Activated T-helper 9 cell treated with anti-CD3 and anti-CD28 coated beads, Interleukin-2, amount 50 U/mL, for 16 hours (primary cell): ENCODE data around the gene RIN3.
"Not testable (repeated sequence)": the region's sequence is repeated elsewhere in the genome, so short reads cannot be mapped to it uniquely, and the experiment has no call there.

ENCODE experiments used
- DNase-seq: peaks from one replicate; pipeline ENCODE4 v3.0.0-alpha.2; 2020; ENCODE audit warnings: low read depth

Gene RIN3

DNA sequence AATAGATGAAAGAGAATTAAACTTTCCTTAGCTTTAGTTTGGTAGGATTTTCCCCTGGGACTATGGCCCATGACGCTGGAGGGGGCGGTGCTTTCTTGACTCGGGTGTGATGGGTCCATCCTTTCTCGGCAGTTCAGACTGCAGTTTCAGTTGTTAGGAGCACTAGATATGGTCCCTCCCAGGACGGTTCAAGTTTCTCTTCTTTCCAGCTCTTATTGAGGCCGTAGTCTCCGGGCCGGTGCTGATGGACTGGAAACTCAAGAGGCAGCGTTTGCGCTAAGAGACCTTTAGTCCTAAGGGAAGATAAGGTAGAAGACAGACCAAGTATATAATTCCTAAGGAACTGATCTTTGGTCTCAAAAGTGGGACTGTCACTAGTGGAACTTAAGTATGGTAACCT lies 111.2 kb downstream of the RIN3 start:
- DNase-seq: no peak

DNA sequence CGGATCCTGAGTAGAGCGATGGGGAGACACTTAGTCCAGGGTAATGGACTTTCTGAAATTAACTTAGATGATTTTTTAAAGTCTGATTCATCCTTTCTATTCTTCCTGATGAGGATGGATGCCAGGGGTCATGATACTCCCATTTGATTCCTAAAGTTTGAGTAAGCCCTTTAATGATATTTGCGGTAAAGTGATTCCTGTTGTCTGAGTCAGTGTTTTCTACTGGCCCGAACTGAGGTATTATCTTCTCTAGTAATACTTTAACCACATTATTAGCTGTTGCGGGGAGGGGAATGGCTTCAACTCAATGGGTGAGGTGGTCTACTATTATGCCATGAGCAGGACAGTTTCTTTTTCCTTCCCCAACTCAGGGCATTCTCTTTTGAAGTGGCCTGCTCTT lies 111.6 kb downstream of the RIN3 start:
- DNase-seq: no peak

DNA sequence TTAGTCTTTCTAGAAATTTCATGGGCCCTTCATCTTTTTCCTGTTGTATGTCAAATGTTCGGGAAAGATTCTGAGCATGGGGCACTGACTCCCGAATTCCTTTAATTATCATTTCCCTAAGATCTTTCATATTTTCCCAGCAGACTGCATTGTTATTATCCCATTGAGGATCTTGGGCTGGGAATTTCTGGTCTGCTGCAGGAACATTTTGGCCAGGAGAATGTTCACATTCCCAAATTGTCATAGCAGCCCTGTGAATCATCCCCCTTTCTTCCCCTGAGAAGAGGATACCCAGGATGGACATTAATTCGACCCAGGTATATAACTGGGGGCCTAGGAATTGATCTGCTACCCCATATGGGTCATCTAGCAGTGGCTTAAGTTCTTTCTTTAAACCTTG lies 112.5 kb downstream of the RIN3 start:
- DNase-seq: no peak

DNA sequence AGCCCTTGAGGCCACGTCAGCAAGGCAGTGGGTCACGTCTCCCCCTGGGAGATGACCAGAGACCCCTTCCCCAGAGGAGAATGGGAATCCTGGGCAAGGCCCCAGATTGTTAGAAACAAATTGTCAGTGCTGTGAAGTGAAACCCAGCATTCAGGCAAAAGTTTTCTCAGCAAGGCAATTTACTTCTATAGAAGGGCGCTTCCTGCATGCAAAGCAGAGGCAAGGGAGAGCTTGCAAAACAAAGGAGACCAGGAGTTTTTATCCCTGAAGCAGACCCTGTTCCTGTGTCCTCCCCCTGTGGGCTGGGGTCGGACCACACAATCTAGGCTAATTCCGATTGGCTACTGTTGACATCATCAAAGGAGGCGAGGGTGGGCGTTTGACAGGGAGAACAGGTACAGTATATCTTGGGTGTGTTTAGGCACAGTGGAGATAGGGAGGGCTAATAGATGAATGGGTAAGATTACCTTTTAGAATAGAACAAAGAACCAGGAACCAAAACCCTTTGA lies 114.2 kb downstream of the RIN3 start:
- DNase-seq: no peak

DNA sequence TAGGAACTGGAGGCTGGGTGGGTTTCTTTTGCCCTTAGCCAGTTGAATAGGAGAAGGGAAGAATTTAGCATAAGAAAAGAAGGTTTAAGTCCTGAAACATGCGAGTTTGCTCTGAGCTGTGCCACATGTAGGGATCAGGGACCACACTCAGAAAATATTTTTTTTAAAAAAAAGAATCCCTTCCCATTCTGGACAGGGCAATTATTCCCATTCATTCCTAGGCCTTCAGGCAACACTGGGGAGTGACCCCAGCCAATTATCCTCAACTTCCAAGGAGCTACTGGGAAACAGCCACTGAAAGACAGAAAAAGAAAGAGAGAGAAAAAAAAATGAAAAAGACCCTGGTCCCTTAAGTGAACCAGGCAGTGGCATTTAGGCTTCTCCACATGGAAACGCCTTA lies 115.1 kb downstream of the RIN3 start:
- DNase-seq: no peak

DNA sequence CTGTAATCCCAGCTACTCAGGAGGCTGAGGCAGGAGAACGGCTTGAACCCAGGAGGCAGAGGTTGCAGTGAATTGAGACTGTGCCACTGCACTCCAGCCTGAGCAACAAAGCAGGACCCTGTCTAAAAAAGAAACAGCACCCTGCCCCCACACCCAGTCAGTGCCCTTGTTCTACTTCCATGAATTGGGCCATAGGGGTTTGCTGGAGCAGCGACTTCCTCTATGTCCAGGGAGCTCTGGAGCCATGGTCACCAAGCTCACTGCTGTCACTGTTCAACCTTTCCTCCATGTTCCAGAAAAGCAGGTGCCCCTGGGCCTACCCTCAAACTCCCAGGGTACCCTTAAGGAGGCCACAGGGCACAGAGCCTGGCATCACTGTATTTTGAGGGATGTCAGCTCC lies 116.8 kb downstream of the RIN3 start:
- no peak for DNase-seq

DNA sequence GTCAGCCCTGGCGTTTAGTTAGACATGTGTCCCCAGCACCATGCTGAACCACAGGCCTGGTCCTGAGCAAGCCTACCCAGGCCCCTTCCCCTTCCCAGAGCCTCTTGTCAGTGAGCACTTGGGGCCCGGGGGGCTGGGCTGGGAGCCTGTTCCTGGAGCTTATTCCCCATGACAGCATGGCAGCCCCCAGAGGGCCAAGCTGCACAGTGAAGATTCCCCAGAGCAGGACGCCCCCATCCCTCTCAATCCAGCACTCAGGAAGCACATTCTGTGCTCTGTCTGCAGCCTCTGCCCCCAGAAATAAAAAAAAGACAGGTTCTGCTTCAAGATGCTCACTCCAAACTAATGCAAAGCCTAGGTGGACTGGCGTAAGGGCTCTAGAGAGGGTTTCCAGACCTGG lies 117.5 kb downstream of the RIN3 start:
- no peak for DNase-seq

DNA sequence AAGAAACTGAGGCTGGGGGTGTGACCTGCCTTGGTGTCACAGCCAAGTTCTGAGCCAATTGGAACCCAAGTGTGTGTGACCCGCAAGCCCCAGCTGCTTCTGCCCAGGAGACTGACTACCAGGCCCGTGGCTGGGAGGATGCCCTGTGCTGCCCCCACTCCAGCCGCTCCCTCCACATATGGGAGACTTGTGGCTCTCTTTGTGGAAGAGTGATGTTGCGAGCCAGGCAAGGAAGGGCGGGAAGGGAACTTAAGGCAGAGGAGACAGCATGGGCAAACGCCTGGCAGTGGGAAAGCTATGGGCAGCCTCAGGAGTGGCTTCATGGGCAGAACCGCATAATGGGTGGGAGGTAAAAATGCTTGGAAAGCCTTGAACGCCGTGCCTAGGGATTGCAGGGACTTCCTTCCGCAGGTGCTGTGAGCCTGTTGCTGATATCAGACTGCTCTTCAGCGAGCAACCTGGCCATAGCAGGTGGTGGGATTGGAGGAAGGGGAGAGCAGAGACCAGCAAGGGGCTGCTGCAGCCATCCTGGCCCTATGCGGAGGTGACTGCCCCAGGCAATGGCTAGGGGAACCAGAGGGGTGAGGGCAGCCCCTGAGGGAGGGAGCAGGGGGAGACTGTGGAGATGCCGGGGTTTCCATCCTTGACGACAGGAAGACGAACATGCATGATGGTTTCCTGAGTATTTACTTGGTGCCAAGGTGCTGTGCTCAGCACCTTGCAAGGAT lies 119.1 kb downstream of the RIN3 start:
- no peak for DNase-seq

DNA sequence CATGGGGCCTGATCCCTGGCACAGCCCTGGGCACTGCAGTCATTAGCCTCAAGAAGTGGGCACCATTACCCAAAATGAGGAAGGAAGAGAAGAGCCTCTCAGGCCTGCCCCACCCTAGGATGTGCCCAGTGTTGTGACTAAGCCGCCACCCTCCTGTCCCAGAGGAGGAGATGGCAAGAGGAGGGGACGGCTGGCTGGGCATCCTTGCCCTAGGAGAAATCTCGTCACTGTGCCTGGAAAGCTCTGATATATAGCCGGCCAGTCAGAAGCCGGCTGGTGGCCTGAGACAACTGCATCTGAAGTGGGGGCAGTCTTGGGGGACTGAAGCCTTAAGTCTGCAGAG lies 119.7 kb downstream of the RIN3 start:
- DNase-seq: no peak

DNA sequence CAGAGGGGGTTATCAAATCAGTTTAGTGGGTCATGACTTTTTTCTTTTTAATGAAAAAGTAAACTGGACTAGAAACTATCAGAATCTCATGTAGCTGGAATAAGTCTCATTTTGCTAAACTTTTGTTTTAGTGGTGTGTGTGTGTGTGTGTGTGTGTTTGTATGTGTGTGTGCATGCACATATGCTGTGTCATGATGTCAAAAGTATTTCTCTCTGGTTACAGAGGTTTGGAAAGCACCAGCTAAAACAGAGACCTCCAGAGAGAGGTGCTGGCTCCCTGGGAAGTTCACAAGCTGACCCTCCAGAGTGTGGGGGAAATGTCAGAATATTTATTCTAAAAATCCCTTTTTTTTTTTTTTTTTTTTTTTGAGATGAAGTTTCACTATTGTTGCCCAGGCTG lies 120.1 kb downstream of the RIN3 start:
- DNase-seq: no peak

DNA sequence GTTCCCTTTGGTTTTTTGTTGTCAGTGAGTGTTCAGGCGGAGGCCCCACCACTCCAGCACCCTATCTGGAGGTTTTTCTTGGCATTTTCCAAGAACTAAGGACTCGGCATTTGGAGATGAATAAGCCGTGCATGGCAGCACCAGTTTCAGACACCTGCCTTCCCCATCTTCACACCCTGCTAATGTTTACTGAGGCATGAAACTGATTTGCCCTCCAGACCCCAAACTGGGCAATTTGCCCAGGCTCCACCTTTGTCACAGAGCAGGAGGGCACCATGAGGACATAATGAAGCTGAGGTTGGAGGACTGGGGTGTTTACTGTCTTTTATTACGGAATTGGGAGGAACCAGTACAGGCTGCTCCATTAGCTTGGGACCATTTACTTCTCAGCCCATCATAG lies 121.5 kb downstream of the RIN3 start:
- no peak for DNase-seq

DNA sequence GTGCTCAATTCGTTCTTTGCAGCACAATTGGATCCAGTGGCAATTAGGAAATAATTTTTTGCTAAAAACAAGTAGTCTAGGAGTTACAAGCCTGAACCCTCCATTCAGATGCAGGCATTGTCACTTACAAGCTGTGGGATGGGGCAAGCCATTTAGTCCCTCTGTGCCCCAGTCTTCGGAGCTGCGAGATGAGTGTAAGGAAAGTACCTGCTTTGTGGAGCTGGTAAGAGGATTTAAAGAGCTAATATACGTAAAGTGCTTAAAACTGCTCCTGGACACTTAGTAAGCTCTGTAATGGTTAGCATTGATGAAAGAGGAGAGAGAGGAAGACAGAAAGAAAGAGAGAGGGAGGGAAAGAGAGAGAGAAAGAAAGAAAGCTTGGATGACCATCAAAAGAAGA lies 122.3 kb downstream of the RIN3 start:
- no peak for DNase-seq

DNA sequence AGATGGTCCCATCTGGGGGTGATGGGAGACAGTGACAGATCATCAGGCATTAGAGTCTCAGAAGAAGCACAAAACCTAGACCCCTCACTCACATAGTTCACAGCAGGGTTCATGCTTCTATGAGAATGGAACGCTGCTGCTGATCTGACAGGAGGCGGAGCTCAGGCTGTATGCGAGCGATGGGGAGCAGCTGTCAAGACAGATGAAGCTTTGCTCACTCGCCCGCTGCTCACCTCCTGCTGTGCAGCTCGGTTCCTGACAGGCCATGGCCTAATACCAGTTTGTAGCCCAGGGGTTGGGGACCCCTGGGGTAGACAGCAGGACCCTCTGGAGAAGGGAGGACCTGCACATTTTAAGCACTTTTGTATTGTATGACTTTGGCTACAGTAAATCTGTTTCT lies 123.6 kb downstream of the RIN3 start:
- no peak for DNase-seq

DNA sequence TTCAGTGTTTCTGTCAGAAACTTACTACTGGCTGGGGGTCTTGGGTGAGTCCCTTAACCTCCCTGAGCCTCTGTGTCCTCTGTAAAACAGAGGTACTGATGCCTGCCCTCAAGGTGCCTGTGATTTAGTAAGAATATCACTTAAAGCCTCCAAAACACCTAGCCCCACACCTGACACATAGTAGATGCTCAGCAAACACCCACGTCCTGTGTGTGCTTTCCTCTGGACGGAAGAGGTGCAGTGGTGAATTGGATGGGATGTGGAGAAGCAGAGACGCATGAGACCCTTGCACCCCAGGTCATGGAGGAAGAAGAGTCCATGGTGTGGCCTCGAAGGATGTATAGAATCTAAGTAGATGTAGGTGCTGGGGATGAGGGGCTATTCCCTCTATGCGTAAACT lies 124.3 kb downstream of the RIN3 start:
- DNase-seq: no peak

DNA sequence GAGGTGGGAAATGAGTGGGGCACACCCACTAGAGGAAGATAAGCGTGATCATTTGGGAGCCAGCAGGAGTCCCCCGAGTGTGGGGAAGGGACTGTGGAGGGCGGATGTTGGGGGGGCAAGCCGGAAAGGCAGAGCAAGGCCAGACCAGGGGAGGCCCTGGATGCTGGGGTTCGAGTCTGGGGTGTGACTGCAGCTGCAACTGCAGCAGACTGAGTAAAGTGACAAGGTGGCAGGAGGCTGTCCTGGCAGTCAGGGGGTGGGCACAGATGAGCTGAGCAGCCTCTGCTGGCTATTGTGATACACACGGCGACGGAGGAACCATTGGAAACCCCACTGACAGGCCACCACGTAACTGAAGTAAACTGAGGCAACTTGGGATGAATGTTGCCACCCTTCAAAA lies 124.7 kb downstream of the RIN3 start:
- DNase-seq: no peak

DNA sequence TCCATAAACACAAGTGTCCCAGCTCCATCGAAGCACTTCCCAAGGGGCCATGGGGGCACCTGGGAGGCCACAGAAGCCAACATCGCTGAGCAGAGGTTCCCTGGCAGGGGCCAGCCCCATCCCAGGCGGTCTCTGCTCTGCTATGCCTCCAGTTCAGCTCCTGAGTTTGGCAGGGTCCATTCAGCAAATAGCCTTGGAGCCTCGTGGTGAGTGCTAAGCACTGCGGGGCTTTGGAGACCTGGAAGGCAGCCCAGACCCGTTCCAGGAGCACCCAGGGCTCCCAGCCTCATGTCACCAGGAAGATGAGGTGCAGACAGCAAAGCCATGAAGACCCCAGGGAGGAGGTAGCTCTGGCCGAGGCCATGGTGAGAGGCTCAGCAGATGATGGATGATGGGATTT lies 125.3 kb downstream of the RIN3 start:
- no peak for DNase-seq

DNA sequence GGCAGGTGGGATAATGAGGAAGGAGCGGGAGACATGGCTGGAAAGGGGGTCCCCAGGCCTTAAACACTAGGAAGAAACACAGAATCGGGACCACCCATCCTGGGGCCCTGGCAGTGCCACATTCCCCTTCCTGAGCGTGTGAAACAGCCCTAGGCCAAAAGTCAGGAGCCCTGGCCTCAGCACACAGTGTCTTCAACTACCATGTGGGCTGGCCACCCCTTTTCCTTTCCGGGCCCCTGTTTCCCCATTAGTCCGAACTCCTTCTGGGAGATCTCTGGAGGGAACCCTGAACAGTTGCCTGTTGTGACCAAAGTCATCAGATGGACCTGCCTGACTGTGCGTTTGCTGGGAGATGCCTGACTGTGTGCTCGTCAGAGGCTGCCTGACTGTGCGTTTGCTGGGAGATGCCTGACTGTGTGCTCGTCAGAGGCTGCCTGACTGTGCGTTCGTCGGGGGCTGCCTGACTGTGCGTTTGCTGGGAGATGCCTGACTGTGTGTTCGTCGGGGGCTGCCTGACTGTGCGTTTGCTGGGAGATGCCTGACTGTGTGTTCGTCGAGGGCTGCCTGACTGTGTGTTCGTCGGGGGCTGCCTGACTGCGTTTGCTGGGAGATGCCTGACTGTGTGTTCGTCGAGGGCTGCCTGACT lies 126.0 kb downstream of the RIN3 start:
- not testable (repeated sequence) for DNase-seq

DNA sequence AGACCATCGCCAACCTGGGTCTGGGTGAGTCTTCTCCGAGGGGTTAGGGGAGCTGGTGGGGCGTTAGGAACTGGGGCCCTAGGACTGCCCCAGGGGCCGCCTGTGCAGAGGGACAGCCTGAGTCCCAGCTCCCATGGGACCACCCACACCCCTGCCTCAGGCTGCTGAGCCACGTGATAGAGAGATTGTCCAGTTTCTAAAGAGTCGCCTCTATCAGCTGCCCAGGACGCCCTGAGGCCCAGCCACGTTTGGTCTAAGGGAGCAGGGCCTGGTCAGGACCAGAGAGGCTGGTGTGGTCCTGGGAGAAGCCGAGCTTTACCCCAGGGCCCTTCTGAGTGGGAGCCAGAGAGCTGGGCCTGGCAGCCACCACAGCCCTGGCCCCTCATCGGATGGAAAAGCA lies 127.7 kb downstream of the RIN3 start:
- DNase-seq: no peak

DNA sequence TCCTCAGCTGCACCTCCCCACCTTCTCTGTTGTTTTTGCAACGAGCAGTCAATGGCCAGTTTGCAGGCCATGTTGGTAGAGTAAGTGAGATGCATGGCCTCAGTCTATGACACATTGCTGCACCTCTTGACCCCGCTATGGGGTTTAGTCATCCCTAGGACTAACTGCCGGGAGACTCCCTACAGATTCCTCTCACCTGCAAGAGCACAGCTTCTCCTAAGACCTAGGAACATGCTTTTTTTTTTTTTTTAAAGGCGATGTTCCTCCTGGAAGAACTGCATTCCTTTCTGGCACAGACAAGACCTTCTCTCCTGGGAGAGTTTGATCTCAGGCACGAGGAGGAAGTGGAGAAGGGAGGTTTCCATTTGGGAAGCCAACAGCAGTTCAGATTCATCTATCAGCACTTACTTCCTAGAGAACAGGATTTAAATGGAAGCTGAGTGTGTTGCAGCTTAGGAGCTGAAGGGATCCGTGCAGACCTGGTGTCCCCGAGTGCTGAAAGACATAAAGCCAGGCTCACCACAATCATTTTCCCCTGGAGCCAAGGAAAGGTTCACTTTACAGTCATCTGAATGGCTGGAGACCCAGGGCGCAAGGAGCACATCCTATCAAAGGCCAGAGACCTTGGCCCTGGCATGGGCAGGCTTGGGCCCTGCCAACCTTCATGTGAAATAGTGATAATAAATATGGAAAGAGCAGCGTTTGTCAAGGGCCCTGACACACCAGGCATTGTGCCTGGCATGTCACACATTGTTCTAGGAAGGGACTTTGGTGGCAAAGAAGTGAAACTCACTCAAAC lies 130.8 kb downstream of the RIN3 start:
- DNase-seq: no peak

DNA sequence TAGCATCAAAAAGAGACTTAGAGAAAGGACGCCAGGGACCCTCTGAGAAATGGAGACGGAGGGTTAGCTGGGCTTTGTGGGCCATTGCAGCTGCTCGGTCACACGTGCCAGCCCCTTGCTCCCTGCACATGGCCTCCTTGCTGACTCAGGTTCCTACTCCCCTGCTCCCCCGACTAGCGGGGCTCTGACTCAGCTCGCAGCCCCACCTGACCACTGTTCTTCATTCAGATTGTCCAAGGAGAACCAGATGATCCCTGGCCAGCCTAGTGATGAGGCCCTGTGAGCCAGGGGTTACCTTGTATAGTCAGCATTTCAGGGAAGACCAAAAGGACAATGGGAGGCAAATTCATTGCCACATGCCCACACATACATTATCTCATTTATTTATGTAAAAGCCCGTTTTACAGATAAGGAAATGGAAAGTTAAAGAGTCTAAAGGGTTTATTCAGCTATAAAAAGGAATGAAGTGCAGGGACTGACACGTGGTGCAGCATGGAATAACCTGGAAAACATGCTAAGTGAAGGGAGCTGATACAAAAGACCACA lies 131.5 kb downstream of the RIN3 start:
- DNase-seq: no peak

DNA sequence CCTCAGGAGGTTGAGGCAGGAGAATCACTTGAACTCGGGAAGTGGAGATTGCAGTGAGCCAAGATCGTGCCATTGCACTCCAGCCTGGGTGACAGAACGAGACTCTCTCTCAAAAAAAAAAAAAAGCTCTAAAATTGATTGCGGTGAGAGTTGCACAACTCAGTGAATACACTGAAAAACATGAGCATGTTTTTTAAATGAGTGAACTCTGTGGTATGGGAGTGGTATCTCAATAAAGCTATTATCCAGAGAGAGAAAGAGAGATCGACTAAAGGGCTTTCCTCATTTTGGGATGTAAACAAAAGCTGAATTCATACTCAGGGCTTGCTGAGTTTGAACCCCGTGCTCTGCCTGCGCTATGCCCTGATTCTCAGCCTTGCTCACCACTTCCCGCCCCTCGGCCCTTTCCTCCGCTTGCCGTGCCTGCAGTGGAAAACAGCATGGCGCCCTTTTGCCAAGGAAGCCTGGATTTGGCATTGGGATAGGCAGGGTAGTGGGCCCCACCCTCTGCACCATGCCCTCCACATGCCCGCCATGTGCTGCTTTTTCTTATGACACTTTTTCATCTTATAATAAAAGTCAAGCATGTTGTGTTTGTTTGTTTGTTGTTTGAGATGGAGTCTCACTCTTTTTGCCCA lies 132.4 kb downstream of the RIN3 start:
- DNase-seq: no peak
